KBM-7 (cell line): ENCODE results near the gene MDM1.

Source experiments
- DNase-seq: peaks from one replicate; pipeline ENCODE4 v3.0.0-alpha.2; 2015
- in situ Hi-C: fragments of 300-500 bp; cut with MboI; formaldehyde crosslinking; loops from 2 replicates; pipeline ENCODE4 v1.14.3; 2020; ENCODE audit warnings: low sequenced_read_pairs, low pct_unique_long_range_greater_than_20kb, mixed read lengths

The MDM1 gene

DNA sequence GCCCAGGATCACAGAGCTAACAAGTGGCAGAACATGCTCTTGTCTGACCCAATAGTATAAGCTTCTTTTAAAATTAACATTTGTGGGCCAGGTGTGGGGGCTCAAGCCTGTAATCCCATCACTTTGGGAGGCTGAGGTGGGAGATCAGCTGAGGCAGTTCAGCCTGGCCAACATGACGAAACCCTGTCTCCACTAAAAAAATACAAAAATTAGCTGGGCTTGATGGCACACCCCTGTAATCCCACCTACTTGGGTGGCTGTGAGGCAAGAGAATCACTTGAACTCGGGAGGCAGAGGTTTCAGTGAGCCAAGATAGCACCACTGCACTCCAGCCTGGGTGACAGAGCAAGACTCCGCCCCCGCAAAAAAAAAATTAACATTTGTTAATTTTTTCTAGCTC, 45.8 kb downstream of the MDM1 start:
- in situ Hi-C loops = no loop called here
- DNase-seq = no peak

DNA sequence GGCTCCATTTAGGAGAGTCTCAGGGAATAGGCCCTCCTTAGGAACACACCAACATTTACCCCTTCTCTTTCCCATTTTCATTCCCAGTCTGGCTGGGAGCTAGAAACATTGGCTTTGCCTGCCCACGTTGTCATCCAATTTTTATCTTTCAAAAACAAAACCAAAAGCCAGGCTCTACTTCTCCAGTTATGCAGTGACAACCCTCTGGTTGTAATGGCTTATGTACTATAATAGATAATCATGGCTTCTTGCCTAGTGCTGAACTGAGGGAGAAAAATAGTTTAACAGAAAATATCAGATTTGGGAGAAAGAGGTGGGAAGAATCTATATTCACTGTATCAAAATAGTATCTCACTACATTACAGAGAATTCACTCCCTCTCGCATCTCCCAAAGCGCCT, 46.6 kb downstream of the MDM1 start:
- in situ Hi-C loops = no loop called here
- no peak for DNase-seq

DNA sequence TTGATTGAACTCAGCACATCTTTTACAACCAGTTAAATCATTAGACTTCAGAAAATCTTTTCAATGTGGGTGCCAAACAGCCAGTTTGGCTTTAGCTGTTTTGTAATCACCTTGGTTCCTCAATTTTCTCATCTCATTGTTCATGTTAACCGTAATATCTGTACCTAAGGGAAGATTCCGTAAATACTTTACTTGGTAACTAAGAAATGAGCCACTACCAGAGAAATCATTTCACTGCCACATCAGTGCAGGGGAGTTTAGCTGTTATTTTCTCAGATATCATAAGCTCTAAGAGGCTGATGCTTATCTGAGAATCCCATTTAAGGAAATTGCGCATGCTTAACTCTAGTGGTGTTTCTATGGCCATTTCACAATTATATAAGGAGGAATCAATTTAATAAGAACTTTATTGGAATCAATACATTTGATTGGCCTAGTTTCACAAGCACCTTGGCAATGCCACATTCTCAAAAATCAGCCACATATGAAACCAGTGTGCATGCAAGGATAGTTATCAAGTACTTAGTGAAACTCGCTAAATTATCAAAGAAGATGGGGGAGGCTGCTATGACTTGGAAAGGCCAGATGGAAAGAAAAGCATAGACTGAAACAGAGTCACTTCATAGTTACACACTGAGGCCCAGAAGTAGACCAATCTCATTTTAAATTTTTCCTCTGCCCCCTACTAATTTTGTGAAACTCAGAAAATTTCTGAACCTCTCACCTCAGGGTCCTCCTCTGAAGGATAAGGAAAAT, 50.7 kb downstream of the MDM1 start:
- in situ Hi-C loops = no loop called here
- DNase-seq = no peak

DNA sequence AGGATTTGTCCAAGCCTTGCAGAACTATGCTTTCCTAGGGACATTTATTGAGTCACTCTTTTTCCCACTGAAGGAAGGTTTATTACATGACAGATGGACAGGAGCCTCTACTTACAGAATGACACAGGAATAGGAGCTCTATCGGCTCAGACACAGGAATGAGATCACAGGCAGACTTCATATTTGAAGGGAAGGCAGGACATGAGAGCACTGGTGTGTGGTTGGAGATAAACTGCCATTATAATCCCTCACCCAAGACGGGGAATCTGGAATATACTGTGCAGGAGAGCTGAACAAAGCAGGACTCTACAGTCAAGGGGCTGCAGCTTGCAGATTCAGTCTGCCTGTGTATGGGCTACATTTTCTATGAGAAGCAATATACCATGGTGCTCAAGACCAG, 51.9 kb downstream of the MDM1 start:
- no peak for DNase-seq
- in situ Hi-C loops = no loop called here

DNA sequence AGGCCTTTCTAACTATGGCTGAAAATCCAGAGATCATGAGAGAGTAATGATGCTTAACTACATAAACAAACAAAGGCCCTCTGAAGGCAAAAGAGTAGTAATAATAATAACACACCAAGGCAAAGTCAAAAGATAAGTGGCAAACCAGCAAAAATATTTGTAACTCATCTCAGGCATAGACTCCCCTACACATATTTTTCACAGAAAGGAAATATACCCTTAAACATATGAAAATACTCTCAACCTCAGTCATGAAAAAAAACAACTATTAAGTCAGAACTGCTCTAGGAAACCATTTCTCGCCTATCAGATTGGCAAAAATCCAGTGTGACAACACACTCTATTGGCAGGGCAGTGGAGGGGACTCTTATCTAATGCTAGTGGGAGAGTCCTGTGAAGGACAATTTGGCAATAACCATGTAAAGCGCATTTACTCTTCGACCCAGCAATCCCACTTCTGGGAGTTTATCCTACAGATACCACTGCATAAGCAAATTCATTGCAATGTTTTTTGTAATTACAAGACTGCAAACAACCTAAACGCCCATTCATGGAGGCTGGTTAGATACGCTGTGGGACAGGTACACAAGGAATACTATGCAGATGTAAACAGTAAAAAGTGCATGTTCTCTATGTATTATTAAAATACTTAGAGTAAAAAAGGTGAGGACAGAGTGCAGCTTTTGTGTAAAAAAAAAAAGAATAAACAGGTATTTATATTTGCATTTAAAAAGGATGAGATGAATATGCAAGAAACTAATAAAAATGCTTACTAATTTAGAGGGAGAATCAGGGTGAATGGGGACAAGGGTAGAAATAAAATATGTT, 52.7 kb downstream of the MDM1 start:
- in situ Hi-C loops = no loop called here
- no peak for DNase-seq

DNA sequence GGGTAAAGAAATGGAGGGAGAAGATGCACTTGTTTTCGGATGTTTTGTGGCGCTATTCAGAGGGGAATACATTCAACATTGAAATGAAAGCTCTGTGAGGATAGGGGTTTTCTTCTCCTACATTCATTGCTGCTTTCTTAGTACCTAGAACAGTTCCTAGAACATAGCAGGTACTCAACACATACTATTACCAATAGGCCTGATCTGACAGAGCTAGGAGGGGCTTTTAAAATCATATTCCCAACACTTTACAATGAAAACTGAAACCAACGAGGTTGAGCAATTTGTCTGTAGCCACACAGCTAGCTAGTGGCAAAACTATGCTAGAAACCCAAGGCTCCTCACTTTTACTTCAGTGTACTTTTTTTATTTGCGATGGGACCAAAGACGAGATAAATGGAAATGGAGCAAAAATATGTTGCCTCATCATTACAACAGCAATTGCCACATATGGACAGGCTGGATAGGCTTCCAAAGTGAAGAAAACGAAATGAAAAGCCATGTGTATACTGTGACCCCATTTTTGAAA, 55.7 kb downstream of the MDM1 start:
- DNase-seq = no peak
- in situ Hi-C loops = no loop called here

DNA sequence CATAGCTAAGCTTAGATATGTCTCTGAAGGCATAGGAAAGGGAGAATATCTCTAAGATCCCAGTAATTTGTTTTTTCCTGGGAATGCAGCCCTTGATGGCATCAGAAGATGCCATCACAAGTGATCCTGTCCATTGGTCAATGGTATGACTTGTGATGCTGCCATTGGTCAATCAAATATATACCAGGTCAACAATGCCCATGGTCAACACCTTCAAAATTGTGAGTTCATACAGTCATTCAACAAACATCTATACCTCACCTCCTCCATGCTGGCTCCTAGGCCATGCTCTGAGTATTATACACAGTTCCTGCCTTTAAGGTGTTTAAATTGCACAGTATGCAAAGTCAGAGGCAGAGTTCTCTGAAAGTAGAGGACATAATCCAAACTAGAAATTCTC, 59.4 kb downstream of the MDM1 start:
- DNase-seq = no peak
- in situ Hi-C loops = no loop called here

DNA sequence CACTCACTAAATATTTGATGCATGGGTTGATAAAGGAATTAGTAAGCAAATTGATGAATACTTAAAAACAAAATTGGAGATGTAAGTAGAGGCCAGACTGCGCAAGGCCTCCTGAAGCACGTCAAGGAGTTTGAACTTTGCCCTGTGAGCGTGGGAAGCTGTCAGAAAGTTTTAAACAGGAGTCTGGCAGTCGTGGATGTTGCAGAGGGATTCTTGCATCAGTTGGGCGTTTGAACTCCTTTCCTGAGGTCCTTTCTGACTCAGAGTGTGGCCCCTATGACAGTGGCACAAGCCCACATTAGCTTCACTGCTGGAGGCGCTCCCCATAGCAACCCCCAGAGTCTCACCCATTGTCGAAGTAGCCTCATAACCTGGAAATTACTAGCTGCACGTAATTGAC, 60.8 kb downstream of the MDM1 start:
- DNase-seq = no peak
- in situ Hi-C loops = no loop called here

DNA sequence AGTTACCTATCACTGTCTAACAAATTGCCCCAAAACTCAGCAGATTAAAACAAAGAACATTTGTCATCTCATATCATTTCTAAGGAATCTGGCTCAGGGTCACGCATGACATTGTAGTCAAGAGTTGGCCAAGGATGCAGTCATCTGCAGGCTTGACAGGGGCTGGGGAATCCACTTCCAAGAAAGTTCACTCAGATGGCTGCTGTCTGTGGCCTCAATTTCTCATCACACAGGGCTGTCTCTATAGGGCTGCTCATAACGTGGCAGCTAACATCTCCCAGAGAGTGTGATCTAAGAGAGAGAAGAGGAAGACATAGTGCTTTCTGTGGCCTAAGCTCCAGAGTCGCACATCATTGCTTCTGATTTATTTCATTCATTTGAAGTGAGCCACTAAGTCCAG, 61.8 kb downstream of the MDM1 start:
- DNase-seq = no peak
- in situ Hi-C loops = no loop called here

DNA sequence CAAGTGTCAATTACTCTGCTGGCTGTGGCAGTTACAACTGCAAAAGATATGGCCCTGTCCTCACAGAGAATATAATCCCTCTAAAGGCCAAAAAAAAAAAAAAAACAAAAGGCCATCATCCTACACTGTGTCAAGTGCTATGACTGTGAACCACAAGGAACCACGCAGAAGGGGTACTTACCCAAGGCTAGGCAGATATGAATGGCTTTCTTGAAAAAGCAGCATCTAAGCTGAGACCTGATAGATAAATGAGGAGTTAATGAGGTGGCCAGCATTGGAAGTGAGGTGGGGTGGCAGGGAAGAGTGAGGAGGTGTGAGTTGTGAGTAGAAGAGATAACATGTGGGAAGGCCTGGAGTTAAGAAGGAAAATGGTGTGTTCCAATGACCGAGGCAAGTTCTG, 62.4 kb downstream of the MDM1 start:
- no peak for DNase-seq
- in situ Hi-C loops = no loop called here

DNA sequence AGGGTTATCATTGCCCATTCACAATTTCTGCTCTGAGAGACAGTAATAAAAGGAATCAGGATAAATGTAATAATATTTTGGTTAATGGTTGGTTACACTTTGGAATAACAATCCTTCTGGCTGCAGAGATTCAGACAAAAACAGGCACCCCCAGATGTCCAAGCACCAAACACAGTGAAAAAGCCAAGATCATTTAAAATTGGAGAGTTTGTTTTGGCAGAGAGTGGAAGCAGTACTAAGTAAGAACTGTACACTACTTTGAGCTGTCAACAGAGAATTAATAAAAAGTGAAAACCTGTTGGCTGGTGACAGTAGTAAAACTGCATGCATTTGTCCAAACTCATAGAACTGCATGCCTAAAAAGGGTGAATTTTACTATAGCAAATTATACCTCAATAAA, 63.2 kb downstream of the MDM1 start:
- no peak for DNase-seq
- in situ Hi-C loops = no loop called here

DNA sequence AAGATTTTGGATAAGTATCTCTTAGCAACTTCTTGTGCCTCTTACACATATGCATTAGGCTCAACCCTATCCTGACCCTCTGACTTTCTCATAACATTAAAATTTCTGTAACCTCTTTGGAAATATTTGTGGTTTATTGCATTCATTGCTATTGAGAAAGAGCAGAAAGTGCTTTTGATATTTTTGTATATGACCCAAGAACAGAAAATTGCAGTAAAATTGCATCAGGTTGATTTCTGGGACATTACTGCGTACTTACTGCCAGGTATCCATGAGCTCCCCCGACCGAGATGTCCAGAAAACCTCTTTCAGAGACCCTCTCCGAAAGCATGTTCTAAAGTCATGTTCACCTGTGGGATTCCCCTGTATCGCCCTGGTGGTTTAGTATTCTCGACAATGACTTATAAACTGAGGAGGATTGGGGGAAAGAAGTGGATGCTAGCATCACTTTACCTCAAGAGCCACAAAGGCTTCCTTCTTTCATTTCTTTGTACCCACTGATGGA, 64.2 kb downstream of the MDM1 start:
- DNase-seq = no peak
- in situ Hi-C loops = no loop called here

DNA sequence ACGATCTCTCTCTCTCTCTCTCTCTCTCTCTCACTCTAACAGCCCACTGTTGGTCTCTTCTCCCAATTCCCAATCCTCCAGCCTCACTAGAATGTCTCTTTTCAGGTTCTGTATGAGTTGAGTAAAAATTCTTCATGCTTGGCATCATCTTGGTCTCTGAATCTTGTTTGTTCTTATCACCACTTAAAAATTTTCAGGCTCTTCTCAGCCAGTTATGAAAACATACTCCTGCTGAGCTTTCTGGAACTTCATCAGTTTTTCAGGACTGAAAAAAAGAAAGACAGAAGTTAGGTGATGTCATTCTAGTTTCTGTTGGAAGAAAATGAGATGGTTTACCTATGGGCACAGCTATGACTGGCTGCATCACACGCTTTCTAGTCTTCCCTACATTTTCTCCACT, 67.3 kb downstream of the MDM1 start:
- in situ Hi-C loops = no loop called here
- DNase-seq = no peak

DNA sequence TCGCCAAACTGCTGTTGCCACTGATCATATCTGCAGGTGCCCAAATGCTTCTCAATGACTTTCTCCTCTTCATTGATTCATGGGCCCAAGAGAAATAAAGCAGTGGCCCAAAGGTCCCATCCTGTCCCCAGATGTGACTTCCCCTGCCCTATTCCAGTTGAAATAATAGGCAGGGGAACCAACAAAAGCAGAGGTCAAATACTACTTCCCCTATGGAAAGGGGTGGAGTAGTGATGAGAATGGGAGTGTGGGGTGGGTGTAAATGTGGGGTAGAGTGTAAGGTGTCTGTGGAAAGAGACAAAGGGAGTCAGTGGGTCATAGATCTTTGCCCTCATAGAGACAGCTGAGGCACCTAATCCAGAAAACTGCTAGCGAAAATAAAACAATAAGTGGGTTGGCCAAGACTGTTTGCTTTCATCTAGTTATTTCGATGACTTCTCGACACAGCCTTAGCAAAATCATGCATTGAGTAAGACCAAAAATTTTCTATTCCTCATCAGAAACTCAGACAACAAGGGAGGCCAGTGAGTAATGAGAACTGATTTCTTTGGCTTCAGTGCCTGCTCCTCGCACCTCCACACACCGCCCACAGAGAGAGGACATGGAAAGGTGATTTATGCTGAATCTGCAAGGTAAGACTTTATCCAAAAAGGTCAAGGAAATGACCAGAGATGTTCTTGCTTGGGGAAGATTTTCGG, 67.9 kb downstream of the MDM1 start:
- in situ Hi-C loops = no loop called here
- DNase-seq = no peak

DNA sequence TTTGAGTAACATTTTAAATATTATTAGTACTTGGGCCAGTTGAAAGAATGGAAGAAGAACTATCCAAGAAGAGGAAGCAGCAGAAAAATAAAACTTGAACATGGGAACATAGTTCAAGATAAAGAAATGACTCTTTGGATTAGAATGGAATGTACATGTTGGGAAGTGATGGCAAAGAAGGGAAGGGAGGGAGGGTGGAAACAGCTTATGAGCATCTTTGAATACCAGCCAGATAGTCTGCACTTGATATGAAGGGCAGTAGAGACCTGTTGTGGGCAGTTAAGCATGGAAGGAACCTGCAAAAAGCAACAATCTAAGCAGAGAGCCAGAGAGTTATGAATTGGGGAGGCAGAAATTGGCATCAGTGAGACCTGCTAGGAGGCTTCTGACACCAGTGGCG, 68.8 kb downstream of the MDM1 start:
- no peak for DNase-seq
- in situ Hi-C loops = no loop called here

DNA sequence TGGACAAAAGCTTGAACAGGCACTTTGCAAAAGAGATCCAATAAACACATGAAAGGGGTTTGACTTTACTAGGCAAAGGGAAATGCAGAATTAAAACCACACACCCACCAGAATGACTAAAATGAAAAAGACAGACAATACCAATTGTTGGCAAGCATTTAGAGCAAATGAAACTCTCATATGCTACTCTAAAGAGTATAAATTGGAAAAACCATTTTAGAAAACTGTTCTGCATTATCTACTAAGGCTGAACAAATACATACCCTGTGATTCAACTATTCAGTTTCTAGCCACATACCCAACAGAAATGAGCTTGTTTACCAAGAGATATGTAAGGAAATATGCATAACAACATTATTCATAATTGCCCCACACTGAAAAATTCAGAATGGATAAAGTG, 70.3 kb downstream of the MDM1 start:
- no peak for DNase-seq
- in situ Hi-C loops = no loop called here

DNA sequence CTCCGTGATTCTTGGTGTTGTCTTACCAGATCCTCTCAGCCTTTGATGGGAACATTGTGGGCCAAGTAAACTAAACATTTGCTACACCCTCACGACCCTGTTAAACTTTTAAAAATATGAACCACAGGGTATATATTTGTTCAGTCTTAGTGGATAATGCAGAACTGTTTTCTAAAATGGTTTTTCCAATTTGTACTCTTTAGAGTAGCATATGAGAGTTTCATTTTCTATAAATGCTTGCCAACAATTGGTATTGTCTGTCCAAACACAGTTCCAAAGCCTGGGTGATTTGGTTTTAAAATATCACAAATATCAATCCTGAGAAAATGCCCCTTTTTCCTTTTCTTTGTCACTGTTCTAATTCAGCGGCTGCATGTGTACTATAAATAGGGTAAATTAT, 72.0 kb downstream of the MDM1 start:
- in situ Hi-C loops = no loop called here
- DNase-seq = no peak

DNA sequence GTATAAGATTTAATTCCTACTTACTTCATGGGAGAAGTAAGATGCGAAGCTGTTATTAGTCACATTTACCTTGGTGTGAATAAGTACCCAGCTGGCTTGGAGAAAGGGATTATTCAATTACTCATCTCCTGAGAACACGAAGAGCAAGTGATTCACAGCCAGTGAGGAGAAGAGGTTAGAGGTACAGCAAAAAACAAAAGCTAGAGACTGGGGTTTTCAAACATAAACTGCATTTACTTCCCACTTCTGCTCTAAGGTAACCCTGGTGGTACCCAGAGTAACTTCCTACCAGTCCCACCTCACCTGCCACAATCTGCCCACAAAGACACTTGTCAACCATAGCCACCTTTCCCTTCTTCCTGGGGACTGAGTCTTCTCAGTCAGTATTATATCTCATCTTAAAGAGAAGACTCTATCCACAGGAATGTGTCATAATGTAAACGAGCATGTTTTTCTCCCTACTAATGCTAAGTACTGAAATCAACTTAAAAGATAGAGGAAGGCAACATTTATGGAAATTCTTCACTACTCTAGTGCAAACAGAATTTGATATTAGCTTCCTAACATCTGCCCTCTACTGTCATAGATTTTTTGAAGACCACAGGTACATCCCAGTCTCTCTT, 72.7 kb downstream of the MDM1 start:
- in situ Hi-C loops = no loop called here

DNA sequence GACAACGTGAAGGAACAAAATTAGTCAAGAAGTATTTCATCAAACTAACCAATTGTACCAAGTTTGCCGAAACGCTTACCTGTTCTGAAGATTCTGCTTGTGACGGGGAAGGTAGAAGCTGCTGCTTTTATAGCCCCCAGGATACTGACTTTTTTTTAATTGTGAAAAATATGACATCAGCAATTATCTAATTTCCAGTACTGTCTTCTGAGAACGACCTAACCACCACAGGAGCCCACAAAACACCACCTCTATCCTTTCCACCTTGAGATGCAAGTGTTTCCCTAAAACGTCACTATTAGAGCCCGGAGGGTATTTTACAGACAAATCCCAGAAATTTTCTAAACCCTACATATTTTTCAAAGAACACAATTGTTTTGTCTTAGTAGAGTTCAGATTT, 78.7 kb downstream of the MDM1 start, which contains the start of gene IL22:
IL22 (minus strand) TSS at position 101 of the 400 bp plus-strand sequence. CDS start 156 bp downstream, outside the sequence.
- no peak for DNase-seq
- in situ Hi-C loops = no loop called here

More for the DNA sequence above, 72.7 kb downstream of the MDM1 start:
- DNase-seq = no peak
